ENCODE data around the gene NSDHL.
"Not testable (repeated sequence)": the region's sequence is repeated elsewhere in the genome, so short reads cannot be mapped to it uniquely, and the experiment has no call there.

DNA sequence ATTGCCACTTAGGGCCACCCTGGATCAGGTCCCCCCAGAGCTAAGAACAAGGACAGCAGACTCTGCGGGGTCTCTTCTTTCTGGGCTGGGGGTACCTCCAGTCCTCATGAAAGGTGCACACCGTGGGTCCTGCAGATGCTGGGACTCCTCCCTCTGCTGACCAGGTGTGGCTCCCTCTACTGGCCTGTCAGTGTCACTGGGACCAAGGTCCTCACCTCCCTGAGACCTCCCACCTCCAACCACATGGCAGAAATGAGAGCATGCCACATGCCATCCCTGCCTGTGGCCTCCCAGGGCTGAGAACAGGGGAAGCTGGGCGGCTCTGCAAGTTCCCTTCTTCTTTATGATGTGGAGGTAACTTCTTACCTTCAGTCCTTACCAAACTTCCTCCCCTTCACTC lies 43.8 kb upstream of the NSDHL start:
- TF ChIP-seq, protein P1, sequence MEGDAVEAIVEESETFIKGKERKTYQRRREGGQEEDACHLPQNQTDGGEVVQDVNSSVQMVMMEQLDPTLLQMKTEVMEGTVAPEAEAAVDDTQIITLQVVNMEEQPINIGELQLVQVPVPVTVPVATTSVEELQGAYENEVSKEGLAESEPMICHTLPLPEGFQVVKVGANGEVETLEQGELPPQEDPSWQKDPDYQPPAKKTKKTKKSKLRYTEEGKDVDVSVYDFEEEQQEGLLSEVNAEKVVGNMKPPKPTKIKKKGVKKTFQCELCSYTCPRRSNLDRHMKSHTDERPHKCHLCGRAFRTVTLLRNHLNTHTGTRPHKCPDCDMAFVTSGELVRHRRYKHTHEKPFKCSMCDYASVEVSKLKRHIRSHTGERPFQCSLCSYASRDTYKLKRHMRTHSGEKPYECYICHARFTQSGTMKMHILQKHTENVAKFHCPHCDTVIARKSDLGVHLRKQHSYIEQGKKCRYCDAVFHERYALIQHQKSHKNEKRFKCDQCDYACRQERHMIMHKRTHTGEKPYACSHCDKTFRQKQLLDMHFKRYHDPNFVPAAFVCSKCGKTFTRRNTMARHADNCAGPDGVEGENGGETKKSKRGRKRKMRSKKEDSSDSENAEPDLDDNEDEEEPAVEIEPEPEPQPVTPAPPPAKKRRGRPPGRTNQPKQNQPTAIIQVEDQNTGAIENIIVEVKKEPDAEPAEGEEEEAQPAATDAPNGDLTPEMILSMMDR (IDR thresholded peaks at IDR 0.05), result not testable (repeated sequence)
- TF ChIP-seq POLR2A, EP300 (IDR thresholded peaks at IDR 0.05): not testable (repeated sequence)

Data from sigmoid colon (tissue), 4 donors.